ENCODE measurements around the gene NKX1-1. TPM values are rescaled to one million over a fixed set of nuclear protein-coding genes. Genes with fewer than 3 reads are reported as not detected.
"Not testable (repeated sequence)": the region's sequence is repeated elsewhere in the genome, so short reads cannot be mapped to it uniquely, and the experiment has no call there.

Gene NKX1-1
- total RNA-seq, 2 donors from 2014 or later, result not detected

DNA sequence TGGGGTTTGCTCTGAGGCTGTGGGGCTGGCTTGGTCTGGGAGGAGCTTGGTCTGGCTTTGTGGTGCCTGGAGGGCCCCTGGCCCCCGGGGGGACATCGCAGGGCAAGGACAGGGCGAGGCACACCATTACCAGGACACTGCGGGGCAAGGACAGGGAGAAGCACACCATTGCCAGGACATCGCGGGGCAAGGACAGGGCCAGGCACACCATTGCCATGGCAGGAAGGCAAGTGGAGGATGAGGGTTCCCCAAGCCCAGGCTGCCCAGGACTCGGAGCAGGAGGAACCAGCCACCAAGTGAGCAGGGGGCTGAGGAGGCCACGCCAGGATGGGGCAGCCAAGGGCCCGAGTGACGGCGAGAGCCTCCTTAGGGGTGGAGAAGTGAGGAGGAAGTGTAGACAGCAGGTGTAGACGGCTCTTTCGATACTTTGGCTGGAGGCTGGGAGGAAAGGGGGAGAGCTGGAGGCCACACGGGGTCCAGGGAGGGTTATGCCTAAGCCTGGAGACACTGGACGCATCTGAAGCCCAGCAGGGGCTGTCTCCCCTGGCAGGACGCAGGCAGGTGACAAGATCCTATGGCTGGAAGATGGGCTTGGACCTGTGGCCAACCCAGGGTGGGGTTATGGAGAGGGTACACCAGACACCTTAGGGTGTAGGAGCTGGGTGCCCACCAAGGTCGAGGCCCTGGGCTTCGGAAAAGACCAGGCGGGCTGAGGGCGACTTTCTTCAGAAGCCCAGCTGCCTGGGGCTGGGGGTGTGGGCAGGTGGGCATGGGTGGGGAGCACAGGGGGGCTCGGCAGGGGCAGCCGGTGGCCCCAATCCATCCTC is 7.3 kb downstream of the NKX1-1 start:
- H3K9me3 Mint-ChIP-seq, result peaks cover 33% of the 10 kb centered on the region
- Histone ChIP-seq H3K9ac (ENCODE audit: extremely low read depth, low read length, poor library complexity, severe bottlenecking) (no peak overlapping the region), H3K9me3 (ENCODE audit: control insufficient read depth, low read length) (no peaks in the 10 kb centered on the region), H3K4me3 (ENCODE audit: low read length) (no peak overlapping the region), H3K27ac (ENCODE audit: low read depth, low read length) (no peak overlapping the region), H3K27me3 (ENCODE audit: control insufficient read depth, insufficient read depth, low read length, poor library complexity, severe bottlenecking) (peaks cover 51% of the 10 kb centered on the region), H3K36me3 (ENCODE audit: control insufficient read depth, insufficient read depth, low read length) (no peaks in the 10 kb centered on the region), H3K4me1 (ENCODE audit: control insufficient read depth, insufficient read depth, low read length) (no peaks in the 10 kb centered on the region)
- TF ChIP-seq, protein P1, sequence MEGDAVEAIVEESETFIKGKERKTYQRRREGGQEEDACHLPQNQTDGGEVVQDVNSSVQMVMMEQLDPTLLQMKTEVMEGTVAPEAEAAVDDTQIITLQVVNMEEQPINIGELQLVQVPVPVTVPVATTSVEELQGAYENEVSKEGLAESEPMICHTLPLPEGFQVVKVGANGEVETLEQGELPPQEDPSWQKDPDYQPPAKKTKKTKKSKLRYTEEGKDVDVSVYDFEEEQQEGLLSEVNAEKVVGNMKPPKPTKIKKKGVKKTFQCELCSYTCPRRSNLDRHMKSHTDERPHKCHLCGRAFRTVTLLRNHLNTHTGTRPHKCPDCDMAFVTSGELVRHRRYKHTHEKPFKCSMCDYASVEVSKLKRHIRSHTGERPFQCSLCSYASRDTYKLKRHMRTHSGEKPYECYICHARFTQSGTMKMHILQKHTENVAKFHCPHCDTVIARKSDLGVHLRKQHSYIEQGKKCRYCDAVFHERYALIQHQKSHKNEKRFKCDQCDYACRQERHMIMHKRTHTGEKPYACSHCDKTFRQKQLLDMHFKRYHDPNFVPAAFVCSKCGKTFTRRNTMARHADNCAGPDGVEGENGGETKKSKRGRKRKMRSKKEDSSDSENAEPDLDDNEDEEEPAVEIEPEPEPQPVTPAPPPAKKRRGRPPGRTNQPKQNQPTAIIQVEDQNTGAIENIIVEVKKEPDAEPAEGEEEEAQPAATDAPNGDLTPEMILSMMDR (conservative IDR thresholded peaks at IDR 0.05), result no peak
- H3K4me3 Mint-ChIP-seq, result no peak overlapping the region
- peaks cover 10% of the 10 kb centered on the region for H3K36me3 Mint-ChIP-seq (ENCODE audit: low read depth)
- DNase-seq, result no peak
- no peaks in the 10 kb centered on the region for H3K4me1 Mint-ChIP-seq
- 92 to 96% methylated on average over 14 to 22 of the region's 22 CpGs for WGBS, 2 experiments (ENCODE audit: insufficient coverage in 1 of 2, insufficient read length in 1 of 2)
- H3K27me3 Mint-ChIP-seq (ENCODE audit: insufficient read depth), result peaks cover 43% of the 10 kb centered on the region
- no peak overlapping the region for H3K27ac Mint-ChIP-seq

DNA sequence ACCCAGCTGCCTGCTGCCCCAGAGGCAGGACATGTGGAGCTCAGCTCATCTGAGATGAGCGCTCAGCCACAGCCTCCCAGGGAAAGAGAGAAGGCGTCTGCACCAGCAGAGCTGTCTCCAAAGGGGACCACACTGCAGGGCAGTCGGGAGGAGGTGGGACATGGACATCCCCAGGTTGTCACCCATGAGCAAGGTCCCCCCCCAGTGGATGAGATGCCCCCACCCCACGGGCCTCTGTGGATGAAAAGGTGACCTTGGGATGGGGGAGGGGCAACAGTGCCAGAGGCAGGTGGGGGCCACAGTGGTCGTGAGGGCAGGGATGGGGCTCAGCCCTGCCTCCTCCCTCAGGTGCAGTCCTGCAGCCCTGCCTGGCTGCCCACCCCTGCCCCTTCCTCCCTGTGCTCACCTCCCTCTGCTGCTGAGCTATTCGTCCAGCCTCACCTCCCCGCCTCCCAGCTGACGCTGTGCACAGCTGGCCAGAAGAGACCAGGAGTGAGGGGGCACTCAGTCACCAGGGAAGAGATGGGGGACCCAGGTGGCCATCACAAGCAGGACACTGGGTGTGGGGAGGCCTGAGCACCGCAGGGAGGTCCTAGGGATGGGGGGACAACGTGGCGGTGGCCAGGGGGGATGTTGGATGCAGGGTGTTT is 9.3 kb downstream of the NKX1-1 start:
- Histone ChIP-seq H3K9me3 (ENCODE audit: control insufficient read depth, low read length) (no peaks in the 10 kb centered on the region), H3K27ac (ENCODE audit: low read depth, low read length) (no peak overlapping the region), H3K36me3 (ENCODE audit: control insufficient read depth, insufficient read depth, low read length) (peaks cover 10% of the 10 kb centered on the region), H3K27me3 (ENCODE audit: control insufficient read depth, insufficient read depth, low read length, poor library complexity, severe bottlenecking) (peaks cover 31% of the 10 kb centered on the region), H3K9ac (ENCODE audit: extremely low read depth, low read length, poor library complexity, severe bottlenecking) (no peak overlapping the region), H3K4me3 (ENCODE audit: low read length) (no peak overlapping the region), H3K4me1 (ENCODE audit: control insufficient read depth, insufficient read depth, low read length) (no peaks in the 10 kb centered on the region)
- 91 to 93% methylated on average over 3 to 10 of the region's 11 CpGs for WGBS, 2 experiments (ENCODE audit: insufficient coverage in 1 of 2, insufficient read length in 1 of 2)
- Mint-ChIP-seq H3K4me3 (no peak overlapping the region), H3K4me1 (no peaks in the 10 kb centered on the region), H3K9me3 (peaks cover 36% of the 10 kb centered on the region), H3K36me3 (ENCODE audit: low read depth) (peaks cover 10% of the 10 kb centered on the region), H3K27ac (no peak overlapping the region), H3K27me3 (ENCODE audit: insufficient read depth) (peaks cover 27% of the 10 kb centered on the region)
- TF ChIP-seq, protein P1 (conservative IDR thresholded peaks at IDR 0.05), result no peak
- DNase-seq, result peak; percentile 26

DNA sequence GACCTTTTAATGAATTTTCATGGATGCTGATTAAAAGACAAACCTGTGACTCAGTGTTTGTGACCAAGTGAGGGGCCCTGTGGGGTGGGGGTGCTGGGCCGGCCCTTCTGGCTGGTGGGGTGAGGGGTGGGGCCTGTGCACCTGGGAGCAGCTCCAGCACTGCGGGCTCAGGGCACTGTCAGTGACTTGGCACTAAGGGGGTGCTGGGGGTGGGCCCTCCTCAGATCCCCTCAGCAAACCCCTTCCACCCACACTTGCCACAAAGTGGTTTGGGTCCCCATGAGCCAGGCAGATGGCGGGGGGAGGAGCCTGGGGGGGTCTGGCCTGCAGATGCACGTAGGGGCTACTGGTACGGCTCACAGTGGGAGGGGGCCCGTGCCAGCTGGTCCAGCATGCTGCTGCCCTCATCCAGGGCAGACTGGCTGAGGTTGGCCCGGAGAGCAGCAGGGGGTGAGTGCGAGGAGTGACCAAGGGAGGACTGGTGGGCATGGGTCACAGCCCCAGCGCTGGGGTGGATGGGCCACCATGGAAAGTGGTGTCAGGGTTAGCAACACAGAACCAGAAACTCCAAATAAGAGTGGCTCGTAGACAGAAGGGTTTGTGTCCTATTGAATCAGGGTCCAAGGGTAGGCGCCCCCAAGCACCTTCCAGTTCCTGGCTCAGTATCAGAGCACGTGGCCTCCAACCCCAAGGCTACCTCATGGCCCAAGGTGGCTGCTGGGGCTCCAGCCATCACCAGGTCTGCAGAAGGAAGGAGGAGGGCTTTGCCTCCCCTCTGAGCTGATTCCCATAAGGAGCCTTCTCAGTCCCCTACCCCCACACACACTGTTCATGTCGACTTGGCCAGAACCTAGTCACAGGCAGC is 10.1 kb downstream of the NKX1-1 start:
- H3K36me3 Mint-ChIP-seq (ENCODE audit: low read depth), result peaks cover 10% of the 10 kb centered on the region
- TF ChIP-seq, protein P1 (conservative IDR thresholded peaks at IDR 0.05), result no peak
- peaks cover 20% of the 10 kb centered on the region for H3K27me3 Mint-ChIP-seq (ENCODE audit: insufficient read depth)
- H3K27ac ChIP-seq (ENCODE audit: low read depth, low read length), result no peak overlapping the region
- WGBS, 2 experiments (ENCODE audit: insufficient coverage in 1 of 2, insufficient read length in 1 of 2), result 86 to 95% methylated on average over 6 to 13 of the region's 13 CpGs
- H3K4me1 ChIP-seq (ENCODE audit: control insufficient read depth, insufficient read depth, low read length), result no peaks in the 10 kb centered on the region
- peaks cover 10% of the 10 kb centered on the region for H3K36me3 ChIP-seq (ENCODE audit: control insufficient read depth, insufficient read depth, low read length)
- no peak overlapping the region for H3K4me3 ChIP-seq (ENCODE audit: low read length)
- H3K9me3 Mint-ChIP-seq, result peaks cover 34% of the 10 kb centered on the region
- peak; percentile 24 for DNase-seq
- no peak overlapping the region for H3K4me3 Mint-ChIP-seq
- H3K27me3 ChIP-seq (ENCODE audit: control insufficient read depth, insufficient read depth, low read length, poor library complexity, severe bottlenecking), result peaks cover 24% of the 10 kb centered on the region
- no peak overlapping the region for H3K9ac ChIP-seq (ENCODE audit: extremely low read depth, low read length, poor library complexity, severe bottlenecking)
- no peaks in the 10 kb centered on the region for H3K9me3 ChIP-seq (ENCODE audit: control insufficient read depth, low read length)
- H3K27ac Mint-ChIP-seq, result no peak overlapping the region
- no peaks in the 10 kb centered on the region for H3K4me1 Mint-ChIP-seq

DNA sequence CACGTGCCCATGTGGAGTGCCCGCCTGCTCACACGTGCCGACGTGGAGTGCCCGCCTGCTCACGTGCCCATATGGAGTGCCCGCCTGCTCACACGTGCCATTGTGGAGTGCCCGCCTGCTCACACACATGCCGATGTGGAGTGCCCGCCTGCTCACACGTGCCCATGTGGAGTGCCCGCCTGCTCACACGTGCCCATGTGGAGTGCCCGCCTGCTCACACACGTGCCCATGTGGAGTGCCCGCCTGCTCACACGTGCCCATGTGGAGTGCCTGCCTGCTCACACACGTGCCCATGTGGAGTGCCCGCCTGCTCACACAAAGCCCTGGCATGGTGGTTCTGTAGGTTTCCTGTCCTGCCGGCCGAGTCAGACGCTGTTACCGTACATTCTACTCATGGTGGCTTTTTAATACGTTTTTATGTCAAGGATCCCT is 10.8 kb downstream of the NKX1-1 start:
- 94 to 99% methylated on average over 24 to 26 of the region's 26 CpGs for WGBS, 2 experiments (ENCODE audit: insufficient coverage in 1 of 2, insufficient read length in 1 of 2)
- not testable (repeated sequence) for H3K36me3 ChIP-seq (ENCODE audit: control insufficient read depth, insufficient read depth, low read length); H3K4me3 ChIP-seq (ENCODE audit: low read length); H3K4me1 Mint-ChIP-seq; H3K27ac ChIP-seq (ENCODE audit: low read depth, low read length); DNase-seq; H3K4me1 ChIP-seq (ENCODE audit: control insufficient read depth, insufficient read depth, low read length); H3K9me3 ChIP-seq (ENCODE audit: control insufficient read depth, low read length); H3K9ac ChIP-seq (ENCODE audit: extremely low read depth, low read length, poor library complexity, severe bottlenecking); H3K27ac Mint-ChIP-seq; H3K4me3 Mint-ChIP-seq
- Mint-ChIP-seq H3K9me3 (peaks cover 34% of the 10 kb centered on the region), H3K27me3 (ENCODE audit: insufficient read depth) (peaks cover 12% of the 10 kb centered on the region), H3K36me3 (ENCODE audit: low read depth) (peaks cover 10% of the 10 kb centered on the region)
- peaks cover 16% of the 10 kb centered on the region for H3K27me3 ChIP-seq (ENCODE audit: control insufficient read depth, insufficient read depth, low read length, poor library complexity, severe bottlenecking)
